Heart left ventricle (tissue), 16 donors: ENCODE results near the gene MEF2A. TPM values are rescaled to one million over a fixed set of nuclear protein-coding genes. Genes with fewer than 3 reads are reported as not detected.

ENCODE experiments used
- ATAC-seq, 4 donors: fragments of 200-7000 bp; cut with Tn5 transposase; one replicate each; pipeline ENCODE4 v1.9.1; 2020 to 2022; ENCODE audit warnings: moderate library complexity in 4 of 4, mild to moderate bottlenecking in 3 of 4, moderate number of reproducible peaks in 1 of 4
- DNase-seq, 5 donors: peaks; one replicate each; pipeline ENCODE4 v3.0.0-alpha.2; 2020
- H3K27ac ChIP-seq, 12 donors: fragments of 200-600 bp; sonication (generic) in 4 of 12; one replicate each; pipeline versions ENCODE4 v1.5.0 to v1.8.0; 2016 to 2022; ENCODE audit warnings: mild to moderate bottlenecking in 2 of 12
- H3K27me3 ChIP-seq, 9 donors: fragments of 200-600 bp; sonication (generic) in 2 of 9; one replicate each; pipeline versions ENCODE4 v1.5.1 to v1.8.0; 2016 to 2022; ENCODE audit warnings: mild to moderate bottlenecking in 3 of 9
- H3K36me3 ChIP-seq, 9 donors: fragments of 200-600 bp; sonication (generic) in 2 of 9; one replicate each; pipeline versions ENCODE4 v1.5.0 to v1.8.0; 2018 to 2022; ENCODE audit warnings: mild to moderate bottlenecking in 2 of 9
- H3K4me1 ChIP-seq, 12 donors: fragments of 200-600 bp; sonication (generic) in 4 of 12; one replicate each; pipeline versions ENCODE4 v1.5.0 to v1.8.0; 2016 to 2022; ENCODE audit warnings: mild to moderate bottlenecking in 3 of 12
- H3K4me3 ChIP-seq, 12 donors: fragments of 200-600 bp; sonication (generic) in 4 of 12; one replicate each; pipeline versions ENCODE4 v1.5.0 to v1.8.0; 2017 to 2022; ENCODE audit warnings: mild to moderate bottlenecking in 9 of 12, moderate library complexity in 4 of 12
- H3K9me3 ChIP-seq, 12 donors: fragments of 200-600 bp; sonication (generic) in 4 of 12; one replicate each; pipeline versions ENCODE4 v1.5.0 to v1.8.0; 2016 to 2022; ENCODE audit warnings: mild to moderate bottlenecking in 1 of 12
- CTCF ChIP-seq, 12 donors: fragments of 200-600 bp; sonication (generic) in 4 of 12; IDR thresholded peaks; one replicate each; pipeline versions ENCODE4 v1.5.0 to v1.8.0; 2018 to 2022; ENCODE audit warnings: antibody characterized with exemption in 12 of 12, mild to moderate bottlenecking in 5 of 12
- POLR2A ChIP-seq, 2 donors: fragments of 450-650 bp; IDR thresholded peaks; one replicate each; pipeline ENCODE4 v1.6.1; 2017; ENCODE audit warnings: antibody characterized with exemption in 2 of 2, mild to moderate bottlenecking in 2 of 2, moderate library complexity in 2 of 2
- WGBS, 4 donors: extraction: QIAGEN DNeasy Blood & Tissue Kit in 2 of 4; methylation state at CpG; one replicate each; pipeline versions ENCODE4 v1.1.5 to v1.1.7; 2013 to 2018; 5-methylcytosine and 5-hydroxymethylcytosine counted together
- intact Hi-C, 10 donors: fragments of 100-400 bp; cut with DNase I; formaldehyde crosslinking; loops; one replicate each; pipeline versions ENCODE4 v1.11.1 to v1.14.2; 2022
- polyA plus RNA-seq, 2 donors: library from polyadenylated mRNA; stranded (reverse); fragments of 200-250 nt; gene quantifications; one replicate each; pipeline ENCODE4 v1.2.3, GENCODE V29; 2013
- total RNA-seq, 9 donors: library from RNA; depleted of rRNA in 2 of 9; stranded (reverse); fragments of >200 nt in 2 of 9; fragmentation: NEBNext Ultra II Directional in 3 of 9; extraction: Animal tissue kit (Norgen Biotek cat#: 25700) in 3 of 9; gene quantifications; one replicate each; pipeline versions ENCODE4 v1.1.0 to v1.2.4, GENCODE V29; 2016 to 2023
- donor health status: ischemic (EF 13 %, LVEDD 7.1; RV severe dilation, severe dysfunction).
- donor health status: healthy with polysubstance abuse.
- donor health status: DM: no; HTN: yes; CAD: no.
- donor health status: DM: no; HTN: no; CAD: no.
- donor health status: ischemic (EF 25% LVEDD 6.9; RV normal size, moderate dysfunction).
- donor health status: ischemic (EF 25% LVEDD 5.7; RV mildly dilated, moderate dysfunction).
- donor health status: healthy.
- donor health status: DM: yes; HTN: yes; CAD: no.
- donor health status: ischemic (EF 35%, LVEDD 5.7; RV mildly dilated, moderate dysfunction).
- donor health status: nonischemic (EF 11% LVEDD 7.7; RV severe dilation, severe dysfunction).
- donor health status: DM: yes; HTN: yes; CAD: no.
- donor health status: PGD.
- donor health status: ischemic (EF 29% LVEDD 5.4; RV normal size, mild dysfunction).
- donor health status: nonischemic (EF 23%, LVEDD 6.1; RV moderate dilation, normal function).

Gene MEF2A
- total and polyA plus RNA-seq, 11 donors, result 53.4 to 192 (median 153) TPM

DNA sequence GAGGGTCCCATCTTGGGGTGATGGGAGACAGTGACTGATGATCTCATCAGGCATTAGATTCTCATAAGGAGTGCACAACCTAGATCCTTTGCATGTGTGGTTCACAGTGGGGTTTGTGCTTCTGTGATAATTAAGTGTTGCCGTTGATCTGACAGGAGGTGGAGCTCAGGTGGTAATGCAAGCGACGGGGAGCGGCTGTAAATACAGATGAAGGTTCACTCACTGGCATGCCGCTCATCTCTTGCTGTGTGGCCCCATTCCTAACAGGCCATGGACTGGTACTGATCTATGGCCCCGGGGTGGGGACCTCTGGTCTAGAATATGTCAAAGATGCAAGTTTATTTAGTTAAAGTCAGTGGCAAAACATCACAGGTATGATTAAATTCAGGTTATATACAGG, 8.7 kb downstream of the MEF2A start:
- H3K36me3 ChIP-seq, result no peaks in the 10 kb centered on the region
- ATAC-seq (no peak), DNase-seq (no peak)
- TF ChIP-seq POLR2A (IDR thresholded peaks at IDR 0.05) (no peak), CTCF (IDR thresholded peaks at IDR 0.05) (no peak)
- intact Hi-C loops, result loop anchor here in 5 of 10 donors (5.0 to 10.0 kb wide), 4 partner anchors 43 to 110 kb away; no protein-coding TSS in a partner anchor
- H3K27ac ChIP-seq, result no peak overlapping the region
- H3K9me3 ChIP-seq, result no peaks in the 10 kb centered on the region
- H3K27me3 ChIP-seq, result no peaks in the 10 kb centered on the region
- peaks cover 15 to 98% (median 71%) of the 10 kb centered on the region in 12 donors for H3K4me1 ChIP-seq
- no peak overlapping the region for H3K4me3 ChIP-seq
- 58 to 78% (median 66%) methylated on average over 6 of the region's 6 CpGs for WGBS, 4 donors

GRCh38 chr15:99578809-99579208, 13.0 kb downstream of the MEF2A start:
- H3K36me3 ChIP-seq, result no peaks in the 10 kb centered on the region
- DNase-seq (no peak), ATAC-seq (no peak)
- H3K9me3 ChIP-seq, result no peaks in the 10 kb centered on the region
- H3K4me3 ChIP-seq, result no peak overlapping the region
- no peaks in the 10 kb centered on the region for H3K27me3 ChIP-seq
- TF ChIP-seq CTCF (IDR thresholded peaks at IDR 0.05), result no peak
- no peak for TF ChIP-seq POLR2A (IDR thresholded peaks at IDR 0.05)
- peak overlapping the region in 2 of 12 donors; percentile 8 to 12 for H3K27ac ChIP-seq
- H3K4me1 ChIP-seq, result peaks cover 13 to 98% (median 75%) of the 10 kb centered on the region in 12 donors
- intact Hi-C loops, result loop anchor here in 3 of 10 donors (10.0 kb wide), 2 partner anchors 76 to 106 kb away; no protein-coding TSS in a partner anchor

GRCh38 chr15:99580076-99580475, 14.3 kb downstream of the MEF2A start:
- no peak overlapping the region for H3K4me3 ChIP-seq
- no peak overlapping the region for H3K27ac ChIP-seq
- no peaks in the 10 kb centered on the region for H3K36me3 ChIP-seq
- no peak for TF ChIP-seq POLR2A (IDR thresholded peaks at IDR 0.05)
- TF ChIP-seq CTCF (IDR thresholded peaks at IDR 0.05), result no peak
- intact Hi-C loops, result no loop called here
- H3K27me3 ChIP-seq, result no peaks in the 10 kb centered on the region
- H3K9me3 ChIP-seq, result peaks cover 0 to 8% (median 0%) of the 10 kb centered on the region in 12 donors
- H3K4me1 ChIP-seq, result peaks cover 9 to 87% (median 64%) of the 10 kb centered on the region in 12 donors
- 68 to 71% (median 69%) methylated on average over 3 of the region's 3 CpGs for WGBS, 4 donors
- ATAC-seq (no peak), DNase-seq (no peak)

DNA sequence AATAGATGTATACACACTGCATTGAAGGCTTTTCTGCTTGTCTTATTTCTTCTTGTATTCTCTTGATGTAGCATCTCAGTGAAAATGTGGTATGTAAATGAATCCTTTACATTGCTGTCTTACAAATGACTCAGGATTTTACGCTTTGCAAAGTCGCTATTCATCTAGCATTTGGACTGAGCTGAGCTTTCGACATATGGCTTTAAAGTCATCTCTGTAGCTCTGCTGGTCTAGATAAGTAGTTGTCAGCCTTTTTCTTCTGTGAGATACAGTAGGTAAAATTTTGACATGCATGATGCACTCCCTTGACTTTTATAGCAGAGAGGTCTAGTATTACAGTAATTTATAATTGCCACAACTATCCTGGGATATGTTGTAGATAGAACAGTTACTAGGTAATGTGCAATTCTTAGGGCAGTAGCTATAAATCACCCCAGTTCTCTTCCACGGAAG, 16.8 kb downstream of the MEF2A start:
- Histone ChIP-seq H3K9me3 (peaks cover 0 to 32% (median 13%) of the 10 kb centered on the region in 12 donors), H3K36me3 (peaks cover 0 to 8% (median 0%) of the 10 kb centered on the region in 9 donors), H3K4me1 (peaks cover 2 to 66% (median 53%) of the 10 kb centered on the region in 12 donors), H3K27me3 (no peaks in the 10 kb centered on the region), H3K4me3 (no peak overlapping the region), H3K27ac (peak overlapping the region in 1 of 12 donors; percentile 3)
- ATAC-seq (no peak), DNase-seq (no peak)
- 57 to 68% (median 60%) methylated on average over 4 of the region's 4 CpGs for WGBS, 4 donors
- intact Hi-C loops, result no loop called here
- no peak for TF ChIP-seq CTCF (IDR thresholded peaks at IDR 0.05)
- TF ChIP-seq POLR2A (IDR thresholded peaks at IDR 0.05), result no peak
